ENCODE measurements around the gene PNPLA7.
"Not testable (repeated sequence)": the region's sequence is repeated elsewhere in the genome, so short reads cannot be mapped to it uniquely, and the experiment has no call there.

Gene PNPLA7

GRCh38 chr9:137478962-137479861 is 71.0 kb downstream of the PNPLA7 start:
- DNase-seq, result no peak
- no peak for ATAC-seq

GRCh38 chr9:137478613-137478961 is 71.6 kb downstream of the PNPLA7 start:
- DNase-seq, result no peak
- no peak for ATAC-seq

GRCh38 chr9:137477778-137478612 is 72.2 kb downstream of the PNPLA7 start:
- ATAC-seq (no peak), DNase-seq (no peak)

GRCh38 chr9:137476856-137477255 is 73.3 kb downstream of the PNPLA7 start:
- ATAC-seq, result no peak
- DNase-seq, result no peak

GRCh38 chr9:137475666-137476065 is 74.5 kb downstream of the PNPLA7 start:
- no peak for DNase-seq
- no peak for ATAC-seq

- DNase-seq (no peak), ATAC-seq (no peak)
These were observed 75.9 kb downstream of the PNPLA7 start for GRCh38 chr9:137474271-137474670.

- DNase-seq (peak; percentile 47), ATAC-seq (peak; percentile 88)
These were observed 79.4 kb downstream of the PNPLA7 start for GRCh38 chr9:137470785-137471184.

- ATAC-seq (no peak), DNase-seq (no peak)
These were observed 82.3 kb downstream of the PNPLA7 start for GRCh38 chr9:137467896-137468295.

GRCh38 chr9:137467161-137467581 is 83.0 kb downstream of the PNPLA7 start:
- no peak for DNase-seq
- no peak for ATAC-seq

GRCh38 chr9:137466389-137467085 is 83.7 kb downstream of the PNPLA7 start:
- not testable (repeated sequence) for DNase-seq

GRCh38 chr9:137465720-137466388 is 84.3 kb downstream of the PNPLA7 start:
- no peak for DNase-seq
- ATAC-seq, result no peak

More at GRCh38 chr9:137466389-137467085, 83.7 kb downstream of the PNPLA7 start:
- not testable (repeated sequence) for ATAC-seq

- DNase-seq, result no peak
- ATAC-seq, result no peak
These were observed 85.0 kb downstream of the PNPLA7 start for GRCh38 chr9:137465000-137465719.

GRCh38 chr9:137464291-137464999 is 85.8 kb downstream of the PNPLA7 start:
- ATAC-seq (no peak), DNase-seq (no peak)

GRCh38 chr9:137463931-137464290 is 86.3 kb downstream of the PNPLA7 start:
- DNase-seq (no peak), ATAC-seq (no peak)

GRCh38 chr9:137462986-137463930 is 86.9 kb downstream of the PNPLA7 start:
- no peak for DNase-seq

GRCh38 chr9:137462396-137462985 is 87.7 kb downstream of the PNPLA7 start:
- ATAC-seq (no peak), DNase-seq (no peak)

More at GRCh38 chr9:137462986-137463930, 86.9 kb downstream of the PNPLA7 start:
- ATAC-seq, result no peak

- peak; percentile 92 for DNase-seq
- peak; percentile 79 for ATAC-seq
These were observed 88.4 kb downstream of the PNPLA7 start for GRCh38 chr9:137461663-137462395.

GRCh38 chr9:137461316-137461662 is 88.9 kb downstream of the PNPLA7 start:
- DNase-seq (no peak), ATAC-seq (no peak)
